Spleen (tissue), 7 donors: ENCODE results near the gene DENND6B.
A peak's percentile ranks its signal among the peaks of the same experiment; 100 is the strongest.

Experiments
- CTCF ChIP-seq, 11 experiments: fragments of 200-600 bp in 7 of 11; fragments of 450-650 bp in 4 of 11; sonication (generic) in 4 of 11; IDR thresholded peaks in 8 of 11; conservative IDR thresholded peaks in 3 of 11; 1 replicate in 7 of 11; 2 replicates in 4 of 11; pipeline versions ENCODE4 v1.4.0 to v1.8.0; 2016 to 2021; ENCODE audit warnings: antibody characterized with exemption in 11 of 11, inconsistent platforms in 4 of 11, mild to moderate bottlenecking in 1 of 11
- POLR2A ChIP-seq, 3 donors: fragments of 450-650 bp; IDR thresholded peaks; one replicate each; pipeline ENCODE4 v1.5.1; 2017; ENCODE audit warnings: antibody characterized with exemption in 3 of 3, mild to moderate bottlenecking in 1 of 3
- POLR2AphosphoS5 ChIP-seq, 3 donors: sonication (generic); formaldehyde crosslinking; IDR thresholded peaks; one replicate each; pipeline ENCODE4 v1.5.1; 2017; ENCODE audit warnings: antibody characterized with exemption in 3 of 3
- donor health status: DM: no; HTN: no; CAD: no; lungs with moderate emphysema.
- donor health status: DM: no; HTN: no; CAD: no.
- donor health status: DM: no; HTN: no; CAD: no.

DNA sequence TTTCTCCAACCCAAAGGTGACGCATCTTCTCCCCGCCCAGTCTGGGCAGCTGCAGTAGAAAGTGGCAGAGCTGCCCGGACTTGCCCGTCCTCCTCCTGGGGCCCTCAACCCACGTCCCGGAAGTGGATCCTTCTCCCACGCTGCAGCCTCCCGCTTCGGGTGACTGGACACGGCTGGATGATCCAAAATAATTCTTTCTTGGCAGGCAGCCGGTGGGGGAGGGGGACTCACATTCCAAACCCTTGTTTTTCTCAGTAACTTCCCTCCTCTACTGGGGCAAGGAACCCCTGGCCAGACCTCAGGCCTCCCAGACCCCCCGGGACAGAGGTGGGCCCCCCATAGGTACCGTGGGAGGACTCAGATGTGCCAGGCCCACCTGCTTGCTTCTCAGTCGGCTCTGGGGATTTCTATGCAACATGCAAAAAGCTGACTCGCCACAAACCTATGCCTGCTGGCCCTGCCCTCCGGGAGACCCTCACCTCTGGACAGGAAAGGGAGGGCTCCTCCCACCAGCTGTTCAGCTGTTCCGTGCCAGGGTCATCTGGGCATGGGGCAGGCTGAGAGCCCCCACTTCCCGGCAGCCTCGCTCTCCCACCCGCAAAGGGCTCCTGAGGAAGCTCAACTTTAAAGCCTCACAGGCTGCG, 20.8 kb downstream of the DENND6B start:
- TF ChIP-seq CTCF (IDR thresholded peaks at IDR 0.05 in 8 of 11, conservative IDR thresholded peaks at IDR 0.05 in 3 of 11) = no peak
- TF ChIP-seq POLR2AphosphoS5 (IDR thresholded peaks at IDR 0.05) = peak; percentile 72 to 86 (median 80)
- TF ChIP-seq POLR2A (IDR thresholded peaks at IDR 0.05) = no peak
